Stimulated activated CD4-positive, alpha-beta T cell treated with anti-CD3 and anti-CD28 coated beads, Interleukin-4, amount 100 ng/mL, for 24 hours (primary cell): Measurements from ENCODE around the gene SGO2.
"Not testable (repeated sequence)": the region's sequence is repeated elsewhere in the genome, so short reads cannot be mapped to it uniquely, and the experiment has no call there.

Experiments used
- DNase-seq: peaks from one replicate; pipeline ENCODE4 v3.0.0-alpha.2; 2020

Gene SGO2

GRCh38 chr2:200523158-200523557 lies 2.8 kb upstream of the SGO2 start:
- DNase-seq: no peak

- DNase-seq: no peak
Observed at GRCh38 chr2:200523604-200524003, 2.4 kb upstream of the SGO2 start.

DNA sequence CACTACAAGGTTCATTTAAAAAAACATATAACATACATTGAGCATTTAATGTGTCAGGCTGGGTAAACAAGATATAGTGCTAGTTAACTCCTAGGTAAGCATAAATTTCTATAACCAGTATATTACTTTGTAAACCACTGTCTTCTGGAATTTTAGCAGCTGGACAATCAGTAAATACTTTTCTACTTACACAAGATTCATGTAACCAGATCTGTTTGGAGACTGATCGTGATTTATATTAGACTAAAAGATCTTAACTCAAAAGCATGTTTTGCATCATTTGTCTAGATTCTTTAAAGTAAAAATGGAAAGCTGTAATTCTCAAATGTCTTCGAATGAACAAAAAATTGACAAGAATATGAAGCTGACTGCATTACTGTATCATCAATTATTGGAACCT lies 941 bp upstream of the SGO2 start:
- no peak for DNase-seq

DNA sequence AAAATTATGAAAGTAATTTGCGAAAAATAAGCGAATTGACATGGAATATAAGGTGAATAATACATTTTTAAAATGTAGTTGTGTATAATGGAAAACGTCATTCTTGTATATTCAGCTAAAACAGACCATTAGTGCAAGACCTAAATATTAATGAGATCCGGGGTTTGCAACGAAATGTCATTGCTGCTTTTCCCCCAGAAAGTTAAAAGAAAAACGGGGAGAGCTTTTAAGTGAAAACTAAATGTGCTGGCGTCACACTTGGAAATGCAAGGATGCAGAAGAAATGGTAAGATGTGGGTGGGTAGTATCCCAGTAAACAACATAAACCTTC lies 491 bp upstream of the SGO2 start:
- no peak for DNase-seq

DNA sequence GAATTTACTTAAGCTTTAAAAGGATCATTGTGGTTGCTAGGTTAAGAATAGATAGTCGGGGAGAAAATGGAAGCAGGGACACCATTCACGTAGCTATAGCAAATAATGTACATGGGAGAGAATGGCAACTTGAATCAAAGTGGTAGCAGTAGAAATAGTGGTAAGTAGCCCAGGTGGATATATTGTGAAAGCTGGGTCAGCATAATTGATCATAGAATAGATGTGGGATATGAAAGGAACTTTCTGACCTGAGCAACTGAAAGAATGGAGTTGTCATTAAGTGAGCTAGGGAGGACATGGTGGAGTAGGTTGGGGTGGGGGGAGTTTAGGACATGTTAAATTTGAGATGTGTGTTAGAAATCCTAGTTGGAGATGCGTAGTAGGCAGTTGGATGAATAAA lies 2.2 kb downstream of the SGO2 start:
- no peak for DNase-seq

- DNase-seq: no peak
Observed at GRCh38 chr2:200533754-200534153, 7.7 kb downstream of the SGO2 start.

GRCh38 chr2:200534572-200534971 lies 8.6 kb downstream of the SGO2 start:
- no peak for DNase-seq

DNA sequence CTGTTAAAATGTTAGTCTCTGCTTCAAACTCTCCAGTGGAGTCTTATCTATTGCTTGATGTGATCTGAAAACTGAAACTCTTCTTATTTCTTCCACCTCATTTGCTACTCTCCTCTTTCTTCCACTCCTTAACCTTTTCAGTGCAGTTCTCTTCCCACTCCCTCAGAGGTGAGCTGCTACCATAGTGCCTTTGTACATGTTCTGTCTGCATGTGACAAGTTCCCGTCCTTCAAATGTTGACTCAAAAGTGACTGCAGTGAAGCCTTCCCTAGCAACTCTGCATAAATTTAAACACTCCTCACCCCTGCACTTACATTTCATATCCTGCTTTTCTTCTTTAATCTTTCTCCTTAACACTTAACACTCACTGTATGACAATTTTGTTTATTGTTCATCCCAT lies 12.1 kb downstream of the SGO2 start:
- no peak for DNase-seq

GRCh38 chr2:200540793-200541192 lies 14.8 kb downstream of the SGO2 start:
- no peak for DNase-seq

DNA sequence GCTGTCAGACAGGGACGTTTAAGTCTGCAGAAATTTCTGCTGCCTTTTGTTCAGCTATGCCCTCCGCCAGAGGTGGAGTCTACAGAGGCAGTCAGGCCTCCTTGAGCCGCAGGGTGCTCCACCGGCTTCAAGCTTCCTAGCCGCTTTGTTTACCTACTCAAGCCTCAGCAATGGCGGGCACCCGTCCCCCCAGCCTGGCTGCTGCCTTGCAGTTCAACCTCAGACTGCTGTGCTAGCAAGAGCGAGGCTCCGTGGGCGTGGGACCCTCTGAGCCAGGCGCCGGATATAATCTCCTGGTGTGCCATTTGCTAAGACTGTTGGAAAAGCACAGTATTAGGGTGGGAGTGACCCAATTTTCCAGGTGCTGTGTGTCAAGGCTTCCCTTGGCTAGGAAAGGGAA lies 40.6 kb downstream of the SGO2 start:
- DNase-seq: not testable (repeated sequence)

DNA sequence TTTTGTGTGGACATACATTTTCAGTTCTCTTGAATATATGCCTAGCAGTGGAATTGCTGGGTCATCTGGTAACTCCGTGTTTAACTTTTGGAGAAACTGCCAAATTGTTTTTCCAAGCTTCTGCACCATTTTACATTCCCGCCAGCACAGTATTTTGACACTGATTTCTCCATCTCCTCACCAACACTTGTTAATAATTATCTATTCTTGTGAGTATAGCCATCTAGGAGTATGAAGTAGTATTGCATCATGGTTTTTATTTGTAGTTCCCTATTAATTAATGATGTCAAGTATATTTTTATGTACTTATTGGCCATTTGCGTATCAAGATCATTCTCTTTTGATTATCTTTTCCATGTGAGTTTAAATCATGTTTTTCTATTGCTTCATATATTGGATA lies 41.9 kb downstream of the SGO2 start:
- DNase-seq: no peak

GRCh38 chr2:200575957-200576356 lies 50.0 kb downstream of the SGO2 start:
- no peak for DNase-seq

DNA sequence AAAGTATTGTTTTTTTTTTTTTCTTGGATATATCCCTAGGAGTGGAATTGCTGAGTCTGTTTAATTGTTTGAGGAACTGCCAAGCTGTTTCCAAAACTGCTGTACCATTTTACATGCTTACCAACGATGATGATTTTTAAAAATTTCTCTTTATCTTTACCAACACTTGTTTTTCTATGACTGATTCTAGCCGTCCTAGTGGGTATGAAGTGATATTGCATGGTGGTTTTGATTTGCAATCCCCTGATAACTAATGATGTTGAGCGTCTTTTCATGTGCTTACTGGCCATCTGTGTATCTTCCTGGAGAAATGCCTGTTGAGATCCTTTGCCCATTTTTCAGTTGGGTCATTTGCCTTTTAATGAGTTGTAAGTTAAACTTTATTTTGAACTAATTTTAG lies 51.0 kb downstream of the SGO2 start:
- no peak for DNase-seq

GRCh38 chr2:200578778-200579177 lies 52.8 kb downstream of the SGO2 start:
- DNase-seq: no peak

DNA sequence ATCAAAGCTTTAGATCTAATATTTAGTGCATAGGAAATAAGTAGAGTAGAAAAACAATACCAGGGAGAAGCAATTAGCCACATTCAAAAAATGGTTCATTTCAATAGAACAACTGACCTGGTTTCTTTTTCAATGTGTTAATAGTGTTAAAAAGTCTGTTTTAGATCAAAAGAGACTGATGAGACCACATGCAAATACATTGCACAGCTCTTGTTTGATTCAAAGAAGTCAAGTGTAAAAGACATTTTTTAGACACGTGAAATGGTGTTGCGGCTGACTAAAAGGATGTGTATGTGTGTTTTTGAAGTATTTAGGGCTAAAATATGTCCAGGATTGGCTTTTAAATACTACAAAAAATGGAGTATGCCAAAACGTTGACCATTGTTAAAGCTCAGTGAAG lies 58.6 kb downstream of the SGO2 start:
- no peak for DNase-seq

GRCh38 chr2:200585340-200585729 lies 59.3 kb downstream of the SGO2 start:
- DNase-seq: no peak

DNA sequence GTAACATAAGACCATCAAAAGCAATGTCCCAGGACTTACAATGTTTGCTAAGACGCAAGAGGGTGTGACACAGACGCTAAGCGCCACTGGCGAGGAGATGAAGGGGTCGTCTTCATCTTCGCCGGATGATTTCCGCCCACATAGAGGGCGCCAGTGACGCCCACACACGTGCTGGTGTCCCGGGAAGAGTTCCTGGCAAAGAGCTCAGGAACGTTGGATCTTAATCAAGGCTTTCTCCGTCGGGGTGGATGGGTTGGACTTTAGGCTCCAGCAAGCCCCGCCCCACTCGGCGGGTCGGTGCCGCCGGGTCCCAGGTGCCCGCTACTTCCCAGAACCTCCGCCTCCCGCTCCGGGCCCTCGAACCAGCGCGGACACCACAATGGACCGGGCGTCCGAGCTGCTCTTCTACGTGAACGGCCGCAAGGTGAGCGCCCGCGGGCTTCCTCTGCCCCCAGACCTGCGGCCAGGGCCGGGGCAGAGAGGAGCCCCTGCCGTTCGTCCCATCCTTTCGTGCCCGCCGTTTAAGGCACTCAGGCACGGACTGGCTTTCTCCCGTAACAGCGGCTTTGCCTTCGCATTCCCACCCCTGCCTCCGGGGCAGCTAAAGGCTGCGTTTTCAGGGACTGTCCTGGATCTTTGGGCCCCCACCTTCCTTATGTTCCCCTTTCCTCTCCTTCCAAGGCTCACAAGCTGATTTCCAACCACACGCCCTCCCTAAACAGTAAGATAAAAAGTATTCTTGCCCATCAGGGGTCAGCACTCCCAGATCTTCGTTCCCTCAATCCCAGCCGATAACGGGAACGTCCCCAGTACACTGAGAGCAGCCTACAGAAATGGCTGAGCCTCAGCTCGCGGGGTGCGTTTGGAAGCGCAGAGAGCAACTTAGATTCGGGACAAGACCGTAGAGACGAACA lies 60.0 kb downstream of the SGO2 start, which contains the start of gene AOX1:
AOX1 (plus strand) TSS at position 285 of the 914 bp plus-strand sequence; CDS start at position 380, 95 bp downstream.
- DNase-seq: peak; percentile 12

GRCh38 chr2:200586644-200586975 lies 60.6 kb downstream of the SGO2 start:
- DNase-seq: no peak

GRCh38 chr2:200587007-200587616 lies 61.1 kb downstream of the SGO2 start:
- no peak for DNase-seq

GRCh38 chr2:200588076-200588678 lies 62.2 kb downstream of the SGO2 start:
- DNase-seq: no peak

- DNase-seq: no peak
Observed at GRCh38 chr2:200590090-200590489, 64.1 kb downstream of the SGO2 start.

GRCh38 chr2:200591308-200591707 lies 65.3 kb downstream of the SGO2 start:
- no peak for DNase-seq

DNA sequence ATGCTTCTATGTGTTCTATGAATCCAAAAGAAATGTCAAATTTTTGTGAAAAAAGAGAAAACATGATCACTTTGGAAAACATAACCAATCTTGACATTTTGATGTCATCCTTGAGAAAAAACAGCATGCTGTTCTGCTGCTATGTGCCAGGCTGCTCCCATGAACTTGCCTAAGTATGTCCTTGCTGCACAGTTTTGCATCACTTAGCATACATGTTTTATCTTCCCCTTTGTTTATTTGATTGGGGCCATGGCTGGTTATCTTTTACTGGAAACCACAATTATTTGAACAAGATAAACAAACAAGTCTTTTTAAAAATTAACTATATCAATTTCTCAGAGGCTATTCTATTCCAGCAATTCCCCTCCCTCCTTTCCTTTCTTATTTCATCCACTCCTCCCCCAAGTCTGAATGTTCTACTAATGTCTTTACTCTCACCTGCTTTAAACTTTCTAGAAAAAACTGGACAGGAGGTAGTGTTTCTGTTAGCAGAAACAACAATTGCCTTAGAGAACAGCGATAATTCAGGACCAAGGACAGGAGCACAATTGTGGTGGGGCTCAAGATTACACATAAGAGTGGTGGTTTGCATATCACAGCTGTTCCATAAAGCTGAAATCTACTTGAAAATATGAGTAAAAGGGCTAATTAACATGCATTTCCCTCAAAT lies 66.5 kb downstream of the SGO2 start:
- DNase-seq: no peak

GRCh38 chr2:200593905-200594304 lies 67.9 kb downstream of the SGO2 start:
- no peak for DNase-seq
